Measurements from ENCODE around the gene ACOXL.
"Not testable (repeated sequence)": the region's sequence is repeated elsewhere in the genome, so short reads cannot be mapped to it uniquely, and the experiment has no call there.

ACOXL gene

DNA sequence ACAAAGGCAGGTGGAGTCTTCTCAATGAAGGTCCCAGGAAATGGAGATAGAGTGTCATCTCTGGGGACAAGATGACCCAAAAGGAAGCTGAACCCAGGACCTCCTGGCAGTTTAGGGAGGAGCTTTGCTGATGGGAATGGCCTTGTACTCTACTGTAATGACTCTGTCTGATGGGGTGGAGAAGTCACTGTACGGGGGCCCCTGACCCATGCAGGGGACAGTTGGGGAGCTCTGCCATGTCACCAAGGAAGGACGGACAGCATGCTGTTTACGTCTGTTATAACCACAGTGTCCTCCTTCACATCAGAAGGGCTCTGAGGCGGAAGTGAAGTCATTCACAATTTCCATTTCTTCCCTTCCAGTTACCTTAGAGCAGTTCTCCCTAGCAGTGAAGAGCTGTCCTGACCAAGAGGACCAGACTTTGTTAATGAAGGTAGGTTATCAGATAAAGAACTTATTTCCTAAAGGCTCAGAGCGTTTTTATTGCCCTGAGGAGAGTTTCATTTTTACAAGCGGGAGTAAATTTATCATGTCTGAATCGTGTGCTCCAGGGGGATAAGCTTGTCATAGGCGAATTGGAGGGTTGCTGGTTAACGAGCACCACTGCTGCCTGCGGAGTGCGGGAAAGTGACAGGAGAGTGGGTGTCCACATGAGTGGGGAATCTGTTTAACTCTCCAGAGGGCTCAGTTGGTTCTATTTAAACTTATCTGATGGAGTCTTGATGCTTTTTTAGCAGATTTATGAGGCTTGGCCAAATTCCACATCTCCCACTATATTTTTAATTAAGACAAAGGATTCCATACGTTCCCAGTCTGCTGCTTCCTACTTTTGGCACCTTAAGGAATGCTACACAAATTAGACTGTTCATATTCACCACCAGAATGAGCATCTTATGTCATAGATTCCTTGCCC lies 316.7 kb downstream of the ACOXL start:
- no peak for DNase-seq

GRCh38 chr2:111049792-111050640 lies 317.6 kb downstream of the ACOXL start:
- no peak for DNase-seq

GRCh38 chr2:111050701-111051376 lies 318.5 kb downstream of the ACOXL start:
- DNase-seq, result no peak

GRCh38 chr2:111052621-111053020 lies 320.2 kb downstream of the ACOXL start:
- DNase-seq, result no peak

- no peak for DNase-seq
Observed at GRCh38 chr2:111053266-111053665, 320.9 kb downstream of the ACOXL start.

DNA sequence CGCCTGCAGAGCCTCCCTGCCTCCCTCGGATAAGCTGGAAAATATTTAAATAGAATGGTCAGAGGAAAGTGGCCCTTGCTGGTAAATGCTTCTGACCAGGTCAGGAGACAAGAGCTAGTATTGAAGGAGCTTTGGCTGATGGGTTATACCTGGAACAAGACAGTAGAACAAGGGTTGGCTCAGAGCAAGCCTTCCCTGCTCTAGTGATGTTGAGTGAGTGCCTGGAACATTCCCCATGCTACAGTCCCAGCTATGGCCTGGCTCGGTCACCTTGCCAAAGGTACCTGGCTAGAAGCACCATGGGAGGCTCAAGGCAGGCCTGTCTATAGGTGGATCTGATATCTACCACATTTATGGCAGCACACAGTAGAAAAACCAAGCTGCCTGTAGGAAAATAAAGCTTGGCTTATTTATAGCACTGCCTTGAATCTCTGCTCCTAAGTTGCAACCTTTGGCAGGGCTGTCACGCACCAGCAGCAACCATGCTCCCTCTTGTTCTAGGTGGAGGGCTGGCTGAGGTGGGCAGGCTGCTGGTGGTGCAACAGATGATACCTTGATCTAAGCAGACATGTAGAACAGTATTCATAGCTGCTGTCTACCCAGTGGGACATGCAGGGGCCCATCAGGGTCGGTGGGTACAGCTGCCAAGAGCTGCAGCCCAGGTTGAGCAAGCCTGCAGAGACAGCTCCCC lies 321.6 kb downstream of the ACOXL start:
- DNase-seq, result no peak

DNA sequence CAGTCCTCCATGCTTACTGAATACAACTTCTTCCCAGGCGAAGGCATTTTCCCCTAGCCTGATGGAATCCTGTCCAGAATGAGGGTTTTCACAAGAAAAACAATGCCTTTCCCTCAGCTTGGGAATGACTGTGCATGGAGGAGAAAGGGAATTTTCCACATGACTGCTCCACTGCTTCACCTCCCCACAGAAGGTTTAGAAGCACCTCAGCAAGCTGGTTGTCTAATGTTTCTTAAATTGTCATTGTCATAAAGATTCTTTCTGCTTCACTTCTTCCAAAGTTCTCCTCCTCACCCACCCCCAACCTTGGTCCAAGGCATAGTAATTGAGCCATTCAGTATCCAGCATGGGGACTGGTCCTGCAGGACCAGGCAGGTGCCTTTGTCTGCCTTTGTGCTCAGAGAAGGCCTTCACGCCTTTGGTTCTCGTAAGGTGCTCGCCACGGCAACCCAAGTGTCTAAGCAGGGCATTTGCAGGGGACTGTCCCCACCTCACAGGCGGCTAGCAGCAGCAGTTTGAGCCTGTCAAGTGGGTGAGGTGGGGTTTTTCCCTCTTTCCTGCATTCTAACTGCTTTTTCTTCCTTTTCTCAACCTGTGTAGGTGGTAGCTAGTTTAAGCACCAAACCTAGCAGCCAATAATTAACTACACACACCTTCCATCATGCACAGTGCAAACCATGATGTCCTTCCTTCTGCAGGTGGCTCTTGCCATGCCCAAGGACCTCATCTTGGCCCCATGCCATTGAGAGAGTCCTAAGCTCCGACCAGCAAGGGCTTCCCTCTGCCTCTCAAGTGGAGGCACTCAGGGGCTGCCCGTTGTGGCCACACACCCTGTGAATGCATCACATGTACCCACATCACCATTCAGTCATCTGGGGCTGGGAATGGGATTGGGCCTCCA lies 322.7 kb downstream of the ACOXL start:
- DNase-seq, result no peak

DNA sequence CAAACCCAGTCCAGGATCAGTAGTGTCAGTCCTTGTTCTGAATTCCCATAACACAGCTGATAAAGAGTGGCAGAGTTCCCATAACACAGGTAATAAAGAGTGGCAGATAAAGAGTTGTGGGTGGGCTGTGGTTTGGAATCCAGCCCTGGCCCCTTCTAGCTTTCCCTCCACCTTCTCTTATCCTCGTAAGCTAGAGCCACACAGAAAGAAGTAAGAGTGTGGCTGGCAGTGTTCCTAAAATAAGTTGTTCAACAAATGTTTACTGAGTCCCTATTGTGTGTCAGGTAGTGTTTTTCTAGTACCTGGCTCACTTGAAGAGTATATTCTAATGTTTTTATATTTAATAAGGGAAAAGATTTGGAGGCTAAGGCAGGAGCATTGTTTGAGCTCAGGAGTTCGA lies 323.4 kb downstream of the ACOXL start:
- DNase-seq, result no peak

DNA sequence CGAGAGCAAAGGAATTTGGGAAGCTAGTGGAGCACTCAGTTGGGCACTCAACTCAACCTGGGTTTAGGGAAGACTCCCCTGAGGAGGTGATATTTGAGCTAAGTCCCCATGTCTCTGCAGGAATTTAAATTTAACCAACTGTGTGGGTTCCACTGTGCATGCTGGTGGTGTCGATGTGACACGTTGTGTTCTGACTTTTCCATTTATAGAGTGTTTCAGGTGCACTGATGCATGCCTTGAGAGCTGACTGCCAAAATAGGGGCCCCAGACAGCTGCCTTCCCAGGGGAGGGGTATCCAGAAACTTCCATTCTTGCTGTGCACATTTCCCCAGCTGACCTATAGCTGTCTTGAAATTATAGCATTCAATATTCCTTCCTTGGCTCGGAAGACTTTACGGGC lies 324.7 kb downstream of the ACOXL start:
- DNase-seq, result no peak

GRCh38 chr2:111057721-111058120 lies 325.3 kb downstream of the ACOXL start:
- no peak for DNase-seq

- DNase-seq, result no peak
Observed at GRCh38 chr2:111058264-111058663, 325.9 kb downstream of the ACOXL start.

DNA sequence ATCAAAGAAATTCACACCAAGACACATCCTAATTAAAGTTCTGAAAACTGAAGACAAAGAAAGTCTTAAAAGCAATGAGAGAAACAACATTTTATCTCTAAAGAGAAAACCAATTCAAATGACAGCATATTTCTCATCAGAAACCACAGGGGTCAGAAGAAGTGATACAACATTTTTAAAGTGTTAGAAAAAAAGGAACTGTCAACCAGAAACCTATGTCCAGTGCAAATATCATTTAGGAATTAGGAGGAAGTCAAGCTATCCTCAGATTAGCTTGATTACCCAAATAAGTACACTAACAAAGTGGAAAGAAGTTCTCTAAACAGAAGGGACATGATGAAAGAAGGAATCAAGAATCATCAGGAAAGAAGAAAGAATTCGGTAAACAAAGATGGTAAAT lies 328.8 kb downstream of the ACOXL start:
- DNase-seq, result no peak

GRCh38 chr2:111062417-111062816 lies 330.0 kb downstream of the ACOXL start:
- DNase-seq, result no peak

DNA sequence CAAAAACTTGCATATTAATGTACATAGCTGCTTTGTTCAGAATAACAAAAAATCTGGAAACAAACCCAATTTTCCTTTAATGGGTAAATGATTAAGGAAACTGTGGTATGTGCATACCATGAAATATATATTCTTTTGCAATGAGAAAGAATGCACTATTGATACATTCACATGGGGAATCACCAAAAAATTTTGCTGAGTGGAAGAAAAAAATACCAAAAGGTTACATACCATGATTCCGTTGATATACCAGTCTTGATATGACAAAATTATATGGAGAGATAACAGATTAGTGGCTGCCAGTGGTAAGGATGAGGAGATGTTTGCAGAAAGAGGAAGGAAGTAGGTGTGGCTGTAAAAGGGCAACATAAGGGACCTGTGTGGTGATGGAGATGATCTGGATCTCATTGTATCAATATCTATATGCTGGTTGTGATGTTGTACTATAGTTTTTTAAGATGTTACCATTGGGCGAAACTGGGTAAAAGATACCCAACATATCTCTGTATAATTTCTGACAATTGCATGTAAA lies 333.8 kb downstream of the ACOXL start:
- no peak for DNase-seq

DNA sequence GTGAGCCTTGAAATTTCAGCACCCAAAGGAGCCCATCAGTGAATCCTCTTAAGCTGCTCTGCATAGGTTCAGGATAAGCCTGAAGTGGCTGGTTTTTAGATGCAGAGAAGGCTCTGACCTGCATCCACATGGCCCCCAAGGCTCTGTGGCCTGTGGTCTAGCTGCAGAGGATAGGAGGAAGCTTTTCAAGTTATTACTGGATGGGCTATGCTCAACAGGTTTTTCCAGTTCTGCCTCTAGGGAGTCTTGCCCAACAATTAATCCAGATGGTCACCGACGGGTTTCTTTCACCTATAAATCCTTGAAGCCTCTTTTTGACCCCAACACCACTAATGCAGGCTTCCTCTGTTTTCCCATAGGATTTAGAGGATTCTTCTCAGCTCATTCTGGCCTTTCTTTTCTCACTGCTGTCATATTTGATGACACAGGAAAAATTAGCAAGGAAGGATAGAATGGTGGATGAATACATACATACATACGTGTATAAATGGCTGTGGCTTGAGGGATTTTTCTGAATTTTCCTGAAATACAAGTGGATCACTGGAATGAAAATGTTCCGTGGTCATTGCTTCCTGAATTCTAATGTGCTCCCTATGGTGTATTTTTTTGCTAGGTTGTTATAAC lies 336.2 kb downstream of the ACOXL start:
- DNase-seq, result no peak

DNA sequence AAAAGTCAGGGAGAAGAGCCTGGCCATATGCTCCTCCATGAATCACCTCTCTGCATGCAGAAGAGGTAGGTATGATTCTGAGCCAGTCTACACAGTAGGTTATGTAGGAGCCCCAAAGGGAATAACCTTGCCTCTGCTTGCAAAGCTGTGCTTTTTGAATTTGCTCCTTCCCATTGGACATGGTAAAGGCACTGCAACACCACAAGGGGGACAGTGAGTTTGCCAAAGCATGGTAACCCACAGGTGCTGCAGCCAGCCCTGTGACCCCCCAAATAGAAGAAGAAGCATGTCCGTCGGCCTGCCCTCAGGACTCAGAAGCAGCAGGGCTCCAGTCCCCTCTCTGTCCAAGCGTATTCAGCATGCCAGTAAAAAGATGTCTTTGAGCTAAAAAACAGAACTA lies 337.3 kb downstream of the ACOXL start:
- DNase-seq, result no peak

- no peak for DNase-seq
Observed at GRCh38 chr2:111071600-111072171, 339.3 kb downstream of the ACOXL start.

GRCh38 chr2:111072220-111072871 lies 340.0 kb downstream of the ACOXL start:
- DNase-seq, result no peak

GRCh38 chr2:111082659-111083058 lies 350.3 kb downstream of the ACOXL start:
- not testable (repeated sequence) for DNase-seq

DNA sequence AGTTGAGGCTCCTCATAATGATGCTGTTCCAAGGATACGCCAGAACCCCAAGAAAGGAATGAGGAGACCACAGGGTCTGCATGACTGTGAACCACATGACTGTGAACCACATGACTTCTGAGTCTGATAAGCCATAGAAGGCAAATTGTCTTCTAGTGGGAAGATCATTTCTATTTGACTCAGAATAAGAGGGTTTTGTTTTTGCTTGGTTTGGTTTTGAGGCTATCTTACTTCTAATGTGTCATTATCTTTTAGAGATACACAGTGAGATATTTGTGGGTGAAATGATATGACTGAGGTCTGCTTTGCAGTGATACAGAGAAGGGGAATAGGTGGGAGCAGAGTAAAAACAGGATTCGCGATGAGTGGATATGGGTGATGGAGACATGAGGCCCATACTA lies 359.4 kb downstream of the ACOXL start:
- no peak for DNase-seq
